AG04450 (cell line): ENCODE data around the gene SBK2. TPM values are rescaled to one million over a fixed set of nuclear protein-coding genes. Genes with fewer than 3 reads are reported as not detected.

Experiments used
- CTCF ChIA-PET: fragments of 300-600, 350-600 bp; formaldehyde crosslinking; extraction: SDS; loops from one replicate; lab custom pipeline; 2022; ENCODE audit warnings: antibody characterized with exemption, inconsistent platforms; lab: Charles Lee
- POLR2A ChIA-PET: fragments of 350-600 bp; formaldehyde crosslinking; extraction: SDS; loops from one replicate; lab custom pipeline; 2021; ENCODE audit warnings: antibody characterized with exemption, inconsistent platforms; lab: Yijun Ruan, JAX
- DNase-seq: peaks from one replicate; pipeline ENCODE4 v3.0.0-alpha.2; 2011; ENCODE audit warnings: low read depth, low spot score
- H3K27ac ChIP-seq: one replicate; pipeline ENCODE4 v1.5.1; 2012; ENCODE audit warnings: low read depth, low read length, control low read depth
- H3K27me3 ChIP-seq: one replicate; pipeline ENCODE4 v1.6.0; 2012; ENCODE audit warnings: low read length; ENCODE audit not compliant: control insufficient read depth, insufficient read depth
- H3K4me3 ChIP-seq: 2 replicates; pipeline ENCODE4 v1.5.1; 2011; ENCODE audit warnings: mild to moderate bottlenecking, low read depth, low read length, control low read depth
- H3K9me3 ChIP-seq: 2 replicates; pipeline ENCODE4 v1.5.1; 2012; ENCODE audit warnings: low read length; ENCODE audit not compliant: control insufficient read depth, insufficient read depth
- polyA plus RNA-seq: library from polyadenylated mRNA; depleted of rRNA; stranded (reverse); fragments of >200 nt; gene quantifications from 2 replicates; pipeline ENCODE4 v1.2.3, GENCODE V29; 2011
- TF ChIP-seq, protein P1 (sequence below): IDR thresholded peaks from 2 replicates; pipeline ENCODE4 v1.5.1; 2011; ENCODE audit warnings: low read depth, low read length, control low read depth, inconsistent platforms

Gene SBK2
- polyA plus RNA-seq, 1 experiment: 0.10 TPM

- Histone ChIP-seq H3K4me3 (no peak overlapping the region), H3K27me3 (peaks cover 16% of the 10 kb centered on the region), H3K27ac (no peak overlapping the region), H3K9me3 (peaks cover 6% of the 10 kb centered on the region)
- TF ChIP-seq, protein P1, sequence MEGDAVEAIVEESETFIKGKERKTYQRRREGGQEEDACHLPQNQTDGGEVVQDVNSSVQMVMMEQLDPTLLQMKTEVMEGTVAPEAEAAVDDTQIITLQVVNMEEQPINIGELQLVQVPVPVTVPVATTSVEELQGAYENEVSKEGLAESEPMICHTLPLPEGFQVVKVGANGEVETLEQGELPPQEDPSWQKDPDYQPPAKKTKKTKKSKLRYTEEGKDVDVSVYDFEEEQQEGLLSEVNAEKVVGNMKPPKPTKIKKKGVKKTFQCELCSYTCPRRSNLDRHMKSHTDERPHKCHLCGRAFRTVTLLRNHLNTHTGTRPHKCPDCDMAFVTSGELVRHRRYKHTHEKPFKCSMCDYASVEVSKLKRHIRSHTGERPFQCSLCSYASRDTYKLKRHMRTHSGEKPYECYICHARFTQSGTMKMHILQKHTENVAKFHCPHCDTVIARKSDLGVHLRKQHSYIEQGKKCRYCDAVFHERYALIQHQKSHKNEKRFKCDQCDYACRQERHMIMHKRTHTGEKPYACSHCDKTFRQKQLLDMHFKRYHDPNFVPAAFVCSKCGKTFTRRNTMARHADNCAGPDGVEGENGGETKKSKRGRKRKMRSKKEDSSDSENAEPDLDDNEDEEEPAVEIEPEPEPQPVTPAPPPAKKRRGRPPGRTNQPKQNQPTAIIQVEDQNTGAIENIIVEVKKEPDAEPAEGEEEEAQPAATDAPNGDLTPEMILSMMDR: no peak
- no peak for DNase-seq
- ChIA-PET POLR2A (no interaction called here), CTCF (interaction anchor here (0.6 kb wide), 2 partner anchors 98 to 99 kb away, joined by 4 to 5 read pairs; no protein-coding TSS in a partner anchor)
Measured at GRCh38 chr19:55567708-55568328, 30.9 kb upstream of the SBK2 start.

DNA sequence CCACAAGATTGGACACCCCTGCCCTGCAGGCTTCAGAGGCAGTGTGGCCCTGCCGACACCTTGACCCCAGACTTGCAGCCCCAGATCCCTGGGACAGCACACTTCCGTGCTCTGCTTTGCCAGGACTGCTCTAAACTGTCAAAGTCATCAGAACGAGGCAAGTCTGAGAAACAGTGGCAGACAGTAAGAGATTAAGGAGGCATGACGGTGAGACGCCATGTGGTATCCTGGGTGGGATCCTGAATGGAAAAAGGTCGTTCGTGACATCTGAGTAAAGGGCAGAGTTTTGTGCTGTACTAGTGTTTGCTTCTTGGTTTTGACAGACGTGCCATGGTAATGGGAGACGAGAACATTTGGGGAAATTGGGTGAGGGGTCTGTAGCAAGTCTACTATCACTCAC is 29.9 kb upstream of the SBK2 start:
- ChIA-PET CTCF (interaction anchor here (0.9 kb wide), 1 partner anchor 13 kb away, joined by 5 read pairs; no protein-coding TSS in a partner anchor), POLR2A (no interaction called here)
- Histone ChIP-seq H3K27me3 (peaks cover 16% of the 10 kb centered on the region), H3K9me3 (peaks cover 6% of the 10 kb centered on the region), H3K27ac (no peak overlapping the region), H3K4me3 (no peak overlapping the region)
- no peak for DNase-seq
- TF ChIP-seq, protein P1: no peak

DNA sequence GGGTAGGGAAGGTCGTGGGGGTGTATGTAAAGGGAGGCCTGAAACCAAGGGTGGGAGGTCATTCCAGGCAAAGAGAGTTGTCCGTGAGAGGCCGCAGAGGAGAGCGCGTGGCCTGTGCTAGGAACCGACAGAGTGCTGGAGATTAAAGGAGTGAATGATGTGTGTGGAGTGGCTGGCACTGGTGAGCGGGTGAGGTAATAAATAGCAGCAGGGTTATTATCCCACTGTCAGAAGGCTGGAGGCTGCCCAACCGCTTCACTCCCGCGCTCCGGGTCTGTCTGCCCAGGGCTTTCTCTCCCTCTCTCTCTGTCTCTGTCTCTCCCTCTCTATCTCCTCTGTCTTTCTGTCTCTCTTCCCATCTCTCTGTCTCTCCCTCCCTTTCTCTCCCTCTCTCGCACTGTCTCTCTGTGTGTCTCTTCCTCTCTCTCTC is 26.3 kb upstream of the SBK2 start:
- ChIA-PET CTCF (no interaction called here), POLR2A (no interaction called here)
- DNase-seq: no peak

DNA sequence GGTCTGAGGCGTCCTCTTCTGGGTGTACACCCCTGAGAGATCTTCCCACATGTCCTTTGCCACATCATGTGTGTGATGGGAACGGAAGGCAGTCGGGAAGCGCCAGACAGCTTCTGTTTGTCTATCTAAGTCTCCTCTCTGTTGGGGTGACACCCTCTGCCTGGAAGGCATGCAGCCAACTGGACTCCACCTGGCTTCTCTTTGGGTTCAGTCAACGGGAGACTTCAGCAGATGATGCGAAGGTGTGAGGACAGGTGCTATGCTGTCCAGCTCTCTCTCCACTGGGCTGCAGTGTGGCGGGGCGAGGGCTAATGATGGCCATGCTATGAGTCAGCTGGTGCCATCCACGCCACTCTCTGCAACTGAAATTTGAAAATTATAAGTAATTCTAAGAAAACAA is 22.8 kb upstream of the SBK2 start:
- peaks cover 4% of the 10 kb centered on the region; the same call in 1 of the 2 replicates for H3K9me3 ChIP-seq
- ChIA-PET CTCF (no interaction called here), POLR2A (no interaction called here)
- TF ChIP-seq, protein P1: no peak
- no peak for DNase-seq
- peaks cover 8% of the 10 kb centered on the region for H3K27me3 ChIP-seq
- no peak overlapping the region for H3K4me3 ChIP-seq
- no peak overlapping the region for H3K27ac ChIP-seq

More for the DNA sequence above, 26.3 kb upstream of the SBK2 start:
- H3K4me3 ChIP-seq: no peak overlapping the region
- peaks cover 4% of the 10 kb centered on the region; the same call in 1 of the 2 replicates for H3K9me3 ChIP-seq
- peaks cover 17% of the 10 kb centered on the region for H3K27me3 ChIP-seq
- TF ChIP-seq, protein P1: no peak
- H3K27ac ChIP-seq: no peak overlapping the region

DNA sequence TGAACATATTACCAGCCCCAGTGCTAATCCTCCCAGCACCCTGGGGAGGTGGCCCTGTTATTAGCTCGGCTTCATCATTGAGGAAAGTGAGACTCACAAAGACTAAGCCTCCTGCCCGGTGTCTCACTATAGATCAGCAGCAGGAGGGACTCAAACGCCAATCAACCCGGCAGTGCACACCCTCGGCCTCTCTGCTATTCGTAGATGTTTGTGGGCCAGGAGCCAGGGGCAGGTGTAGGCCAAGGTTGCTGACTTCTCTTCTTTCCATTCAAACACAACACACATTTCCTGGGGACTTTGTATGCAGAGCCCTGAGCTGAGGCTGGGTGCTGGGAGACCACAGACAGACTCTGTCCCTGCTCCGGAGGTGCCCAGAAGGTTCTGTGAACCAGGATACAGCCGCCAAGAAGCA is 17.8 kb upstream of the SBK2 start:
- Histone ChIP-seq H3K9me3 (no peaks in the 10 kb centered on the region), H3K27ac (no peak overlapping the region), H3K27me3 (peaks cover under 1% of the 10 kb centered on the region), H3K4me3 (no peak overlapping the region)
- no peak for DNase-seq
- CTCF ChIA-PET: no interaction called here
- POLR2A ChIA-PET: no interaction called here
- TF ChIP-seq, protein P1: no peak
